ENCODE measurements around the gene NUPR1. TPM values are rescaled to one million over a fixed set of nuclear protein-coding genes. Genes with fewer than 3 reads are reported as not detected.
A peak's percentile ranks its signal among the peaks of the same experiment; 100 is the strongest.

The NUPR1 gene
- total and polyA plus RNA-seq, 2 of the 13 experiments (the other 11 are each of a cell fraction or from before 2014, with no cell fraction given), result 18.0 to 25.6 TPM

DNA sequence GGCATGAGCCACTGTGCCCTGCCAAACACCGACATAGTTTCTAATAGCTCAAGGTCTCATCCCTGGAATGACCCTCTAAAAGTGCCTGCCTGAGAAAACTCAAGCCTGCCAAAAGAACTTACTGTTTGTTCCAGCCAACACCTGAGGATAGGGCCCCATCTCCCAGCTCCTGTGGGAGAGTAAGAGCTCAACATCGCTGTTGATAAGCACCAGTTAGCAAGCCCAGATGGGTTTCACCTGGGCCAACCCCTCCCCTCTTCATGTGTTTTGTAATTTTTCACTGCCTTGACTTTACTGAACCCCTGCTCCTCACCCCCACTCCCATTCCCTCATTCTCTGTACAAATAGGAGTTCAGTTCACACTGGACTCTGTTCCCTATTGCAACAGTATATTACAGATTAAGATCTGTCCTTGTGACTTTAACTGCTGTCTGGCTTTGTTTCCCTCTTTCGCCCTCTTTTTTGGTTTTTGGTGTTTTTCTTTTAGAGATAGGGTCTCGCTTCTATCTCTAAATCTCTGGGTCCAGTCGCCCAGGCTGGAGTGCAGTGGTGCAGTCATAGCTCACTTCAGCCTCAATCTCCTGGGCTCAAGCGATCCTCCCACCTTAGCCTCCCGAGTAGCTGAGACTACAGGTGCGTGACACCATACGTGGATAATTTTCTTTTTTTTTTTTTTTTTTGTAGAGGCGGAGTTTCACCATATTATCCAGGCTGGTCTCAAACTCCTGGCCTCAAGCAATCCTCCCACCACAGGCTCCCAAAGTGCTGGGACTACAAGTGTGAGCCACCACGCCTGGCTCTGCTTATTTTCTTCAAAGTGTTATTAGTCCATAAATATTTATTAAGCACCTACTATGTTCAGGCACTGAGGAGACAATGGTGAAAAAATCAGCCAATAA is 12.3 kb downstream of the NUPR1 start (continued):
- TF ChIP-seq ZNF775 (CRISPR knock-in tag; IDR thresholded peaks at IDR 0.05; ENCODE audit: borderline replicate concordance) (peak; percentile 74; the same call in 1 of the 2 replicates), ZSCAN25 (CRISPR knock-in tag; IDR thresholded peaks at IDR 0.05) (peak; percentile 94), ZNF12 (CRISPR knock-in tag; IDR thresholded peaks at IDR 0.05) (no peak), ZNF44 (CRISPR knock-in tag; IDR thresholded peaks at IDR 0.05) (no peak), SRY (CRISPR knock-in tag; IDR thresholded peaks at IDR 0.05) (no peak; the same call in 1 of the 2 replicates), ZNF569 (CRISPR knock-in tag; IDR thresholded peaks at IDR 0.05; ENCODE audit: borderline replicate concordance) (no peak), RFX3 (CRISPR knock-in tag; IDR thresholded peaks at IDR 0.05) (no peak), KLF15 (CRISPR knock-in tag; IDR thresholded peaks at IDR 0.05; ENCODE audit: borderline replicate concordance) (no peak), ZNF614 (CRISPR knock-in tag; IDR thresholded peaks at IDR 0.05; ENCODE audit: borderline replicate concordance) (peak; percentile 96), HNRNPUL1 (IDR thresholded peaks at IDR 0.05; ENCODE audit: low read depth, low read length) (no peak), USF2 (IDR thresholded peaks at IDR 0.05; ENCODE audit: low read depth, low read length) (no peak), USF2 (CRISPR knock-in tag; IDR thresholded peaks at IDR 0.05; ENCODE audit: borderline replicate concordance) (no peak; the same call in 1 of the 2 replicates), FOXA3 (CRISPR knock-in tag; IDR thresholded peaks at IDR 0.05) (peak; percentile 95), SAP130 (CRISPR knock-in tag; IDR thresholded peaks at IDR 0.05; ENCODE audit: low read depth) (peak; percentile 94)
- TF ChIP-seq, protein P1, sequence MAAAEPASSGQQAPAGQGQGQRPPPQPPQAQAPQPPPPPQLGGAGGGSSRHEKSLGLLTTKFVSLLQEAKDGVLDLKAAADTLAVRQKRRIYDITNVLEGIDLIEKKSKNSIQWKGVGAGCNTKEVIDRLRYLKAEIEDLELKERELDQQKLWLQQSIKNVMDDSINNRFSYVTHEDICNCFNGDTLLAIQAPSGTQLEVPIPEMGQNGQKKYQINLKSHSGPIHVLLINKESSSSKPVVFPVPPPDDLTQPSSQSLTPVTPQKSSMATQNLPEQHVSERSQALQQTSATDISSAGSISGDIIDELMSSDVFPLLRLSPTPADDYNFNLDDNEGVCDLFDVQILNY (CRISPR knock-in tag; conservative IDR thresholded peaks at IDR 0.05), result no peak
- TF ChIP-seq, protein P2, sequence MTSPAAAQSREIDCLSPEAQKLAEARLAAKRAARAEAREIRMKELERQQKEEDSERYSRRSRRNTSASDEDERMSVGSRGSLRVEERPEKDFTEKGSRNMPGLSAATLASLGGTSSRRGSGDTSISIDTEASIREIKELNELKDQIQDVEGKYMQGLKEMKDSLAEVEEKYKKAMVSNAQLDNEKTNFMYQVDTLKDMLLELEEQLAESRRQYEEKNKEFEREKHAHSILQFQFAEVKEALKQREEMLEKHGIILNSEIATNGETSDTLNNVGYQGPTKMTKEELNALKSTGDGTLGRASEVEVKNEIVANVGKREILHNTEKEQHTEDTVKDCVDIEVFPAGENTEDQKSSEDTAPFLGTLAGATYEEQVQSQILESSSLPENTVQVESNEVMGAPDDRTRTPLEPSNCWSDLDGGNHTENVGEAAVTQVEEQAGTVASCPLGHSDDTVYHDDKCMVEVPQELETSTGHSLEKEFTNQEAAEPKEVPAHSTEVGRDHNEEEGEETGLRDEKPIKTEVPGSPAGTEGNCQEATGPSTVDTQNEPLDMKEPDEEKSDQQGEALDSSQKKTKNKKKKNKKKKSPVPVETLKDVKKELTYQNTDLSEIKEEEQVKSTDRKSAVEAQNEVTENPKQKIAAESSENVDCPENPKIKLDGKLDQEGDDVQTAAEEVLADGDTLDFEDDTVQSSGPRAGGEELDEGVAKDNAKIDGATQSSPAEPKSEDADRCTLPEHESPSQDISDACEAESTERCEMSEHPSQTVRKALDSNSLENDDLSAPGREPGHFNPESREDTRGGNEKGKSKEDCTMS (CRISPR knock-in tag; conservative IDR thresholded peaks at IDR 0.05), result no peak
- TF ChIP-seq, protein P3, sequence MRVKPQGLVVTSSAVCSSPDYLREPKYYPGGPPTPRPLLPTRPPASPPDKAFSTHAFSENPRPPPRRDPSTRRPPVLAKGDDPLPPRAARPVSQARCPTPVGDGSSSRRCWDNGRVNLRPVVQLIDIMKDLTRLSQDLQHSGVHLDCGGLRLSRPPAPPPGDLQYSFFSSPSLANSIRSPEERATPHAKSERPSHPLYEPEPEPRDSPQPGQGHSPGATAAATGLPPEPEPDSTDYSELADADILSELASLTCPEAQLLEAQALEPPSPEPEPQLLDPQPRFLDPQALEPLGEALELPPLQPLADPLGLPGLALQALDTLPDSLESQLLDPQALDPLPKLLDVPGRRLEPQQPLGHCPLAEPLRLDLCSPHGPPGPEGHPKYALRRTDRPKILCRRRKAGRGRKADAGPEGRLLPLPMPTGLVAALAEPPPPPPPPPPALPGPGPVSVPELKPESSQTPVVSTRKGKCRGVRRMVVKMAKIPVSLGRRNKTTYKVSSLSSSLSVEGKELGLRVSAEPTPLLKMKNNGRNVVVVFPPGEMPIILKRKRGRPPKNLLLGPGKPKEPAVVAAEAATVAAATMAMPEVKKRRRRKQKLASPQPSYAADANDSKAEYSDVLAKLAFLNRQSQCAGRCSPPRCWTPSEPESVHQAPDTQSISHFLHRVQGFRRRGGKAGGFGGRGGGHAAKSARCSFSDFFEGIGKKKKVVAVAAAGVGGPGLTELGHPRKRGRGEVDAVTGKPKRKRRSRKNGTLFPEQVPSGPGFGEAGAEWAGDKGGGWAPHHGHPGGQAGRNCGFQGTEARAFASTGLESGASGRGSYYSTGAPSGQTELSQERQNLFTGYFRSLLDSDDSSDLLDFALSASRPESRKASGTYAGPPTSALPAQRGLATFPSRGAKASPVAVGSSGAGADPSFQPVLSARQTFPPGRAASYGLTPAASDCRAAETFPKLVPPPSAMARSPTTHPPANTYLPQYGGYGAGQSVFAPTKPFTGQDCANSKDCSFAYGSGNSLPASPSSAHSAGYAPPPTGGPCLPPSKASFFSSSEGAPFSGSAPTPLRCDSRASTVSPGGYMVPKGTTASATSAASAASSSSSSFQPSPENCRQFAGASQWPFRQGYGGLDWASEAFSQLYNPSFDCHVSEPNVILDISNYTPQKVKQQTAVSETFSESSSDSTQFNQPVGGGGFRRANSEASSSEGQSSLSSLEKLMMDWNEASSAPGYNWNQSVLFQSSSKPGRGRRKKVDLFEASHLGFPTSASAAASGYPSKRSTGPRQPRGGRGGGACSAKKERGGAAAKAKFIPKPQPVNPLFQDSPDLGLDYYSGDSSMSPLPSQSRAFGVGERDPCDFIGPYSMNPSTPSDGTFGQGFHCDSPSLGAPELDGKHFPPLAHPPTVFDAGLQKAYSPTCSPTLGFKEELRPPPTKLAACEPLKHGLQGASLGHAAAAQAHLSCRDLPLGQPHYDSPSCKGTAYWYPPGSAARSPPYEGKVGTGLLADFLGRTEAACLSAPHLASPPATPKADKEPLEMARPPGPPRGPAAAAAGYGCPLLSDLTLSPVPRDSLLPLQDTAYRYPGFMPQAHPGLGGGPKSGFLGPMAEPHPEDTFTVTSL (CRISPR knock-in tag; IDR thresholded peaks at IDR 0.05; ENCODE audit: borderline replicate concordance), result peak; percentile 97
